OCI-LY7 (cell line): ENCODE data around the gene PCNX3. TPM values are rescaled to one million over a fixed set of nuclear protein-coding genes. Genes with fewer than 3 reads are reported as not detected.

Experiments
- BruUV-seq: library from RNA; stranded (reverse); fragments of 400-500 nt; replicated peaks from 2 replicates; lab custom pipeline; 2021; lab: Mats Ljungman, UMichigan
- CTCF ChIA-PET: fragments of 300-600 bp; sonication (Branson Sonifier 250); formaldehyde crosslinking; loops from one replicate; lab custom pipeline; 2022; ENCODE audit warnings: antibody characterized with exemption; ENCODE audit not compliant: unreplicated experiment; lab: Charles Lee
- POLR2A ChIA-PET: fragments of 300-600 bp; sonication (Branson Sonifier 250); formaldehyde crosslinking; loops from one replicate; lab custom pipeline; 2022; ENCODE audit warnings: antibody characterized with exemption; lab: Charles Lee
- DNase-seq: peaks from one replicate; pipeline ENCODE4 v3.0.0-alpha.2; 2015; ENCODE audit warnings: low spot score
- H2AFZ ChIP-seq: fragments of 200-600 bp; sonication (generic), shearing (Covaris generic); 2 replicates; pipeline ENCODE4 v1.6.1; 2014; ENCODE audit warnings: mild to moderate bottlenecking, antibody characterized with exemption, low read length, moderate library complexity
- H3K27ac ChIP-seq: fragments of 200-600 bp; sonication (generic); 2 replicates; pipeline ENCODE4 v1.5.1; 2014; ENCODE audit warnings: mixed run types, low read depth, mild to moderate bottlenecking, moderate library complexity, low read length, inconsistent platforms; ENCODE audit not compliant: poor library complexity, severe bottlenecking
- H3K36me3 ChIP-seq: fragments of 200-600 bp; sonication (generic); 2 replicates; pipeline ENCODE4 v1.6.1; 2014; ENCODE audit warnings: mild to moderate bottlenecking, antibody characterized with exemption, low read length, moderate library complexity, mixed read lengths; ENCODE audit not compliant: insufficient read depth
- H3K4me1 ChIP-seq: fragments of 200-600 bp; sonication (generic); 2 replicates; pipeline ENCODE4 v1.5.1; 2014; ENCODE audit warnings: mild to moderate bottlenecking, low read length; ENCODE audit not compliant: insufficient read depth, poor library complexity, severe bottlenecking
- H3K4me2 ChIP-seq: fragments of 200-600 bp; sonication (generic); 2 replicates; pipeline ENCODE4 v1.6.1; 2014; ENCODE audit warnings: mild to moderate bottlenecking, low read length
- H3K4me3 ChIP-seq: fragments of 200-600 bp; sonication (generic); 2 replicates; pipeline ENCODE4 v1.5.1; 2014; ENCODE audit warnings: mild to moderate bottlenecking, low read depth, low read length; ENCODE audit not compliant: poor library complexity, severe bottlenecking
- H3K79me2 ChIP-seq: fragments of 200-600 bp; sonication (generic); 2 replicates; pipeline ENCODE4 v1.6.1; 2016; ENCODE audit warnings: low read depth, mild to moderate bottlenecking, low read length, moderate library complexity, mixed read lengths; ENCODE audit not compliant: insufficient read depth
- H3K9me2 ChIP-seq: fragments of 200-600 bp; sonication (generic); 2 replicates; pipeline ENCODE4 v1.6.1; 2016; ENCODE audit warnings: mild to moderate bottlenecking, low read length, mixed read lengths; ENCODE audit not compliant: insufficient read depth
- H3K9me3 ChIP-seq: fragments of 200-600 bp; sonication (generic); 2 replicates; pipeline ENCODE4 v1.6.1; 2014; ENCODE audit warnings: mild to moderate bottlenecking, mixed run types, low read length, mixed read lengths
- H4K20me1 ChIP-seq: fragments of 200-600 bp; sonication (generic); 2 replicates; pipeline ENCODE4 v1.6.1; 2014; ENCODE audit warnings: mild to moderate bottlenecking, antibody characterized with exemption, low read length, moderate library complexity, mixed read lengths; ENCODE audit not compliant: insufficient read depth
- CTCF ChIP-seq: fragments of 200-600 bp; sonication (generic); conservative IDR thresholded peaks from 2 replicates; pipeline ENCODE4 v1.5.1; 2014; ENCODE audit warnings: mild to moderate bottlenecking, antibody characterized with exemption, low read length, moderate library complexity, mixed read lengths
- EZH2phosphoT487 ChIP-seq: fragments of 200-600 bp; sonication (generic); IDR thresholded peaks from 2 replicates; pipeline ENCODE4 v1.6.1; 2018; ENCODE audit warnings: low read depth, borderline replicate concordance, mild to moderate bottlenecking, mixed run types, antibody characterized with exemption, low read length, moderate library complexity, mixed read lengths
- intact Hi-C: fragments of 100-400 bp; cut with micrococcal nuclease; formaldehyde crosslinking; loops from one replicate; pipeline ENCODE4 v1.10.0; 2022; ENCODE audit not compliant: unreplicated experiment
- total RNA-seq, 2 experiments: library from RNA; depleted of rRNA in 1 of 2; stranded (reverse); fragments of >200 nt in 1 of 2; shearing (Covaris generic) in 1 of 2; gene quantifications; 2 replicates each; pipeline ENCODE4 v1.2.3, GENCODE V29; 2014 to 2022

PCNX3 gene
- total RNA-seq, 2 experiments from 2014 or later: 36.2 to 66.7 TPM

- no peak overlapping the region for H3K4me2 ChIP-seq
- no peak overlapping the region for H2AFZ ChIP-seq
- no peak for TF ChIP-seq CTCF
- TF ChIP-seq EZH2phosphoT487: no peak
- intact Hi-C loops: no loop called here
- H3K27ac ChIP-seq: no peak overlapping the region
- H4K20me1 ChIP-seq: no peaks in the 10 kb centered on the region
- no peaks in the 10 kb centered on the region for H3K9me3 ChIP-seq
- H3K4me1 ChIP-seq: peaks cover 30% of the 10 kb centered on the region
- peaks cover 4% of the 10 kb centered on the region; the same call in 1 of the 2 replicates for H3K79me2 ChIP-seq
- ChIA-PET POLR2A (no interaction called here), CTCF (no interaction called here)
- H3K36me3 ChIP-seq: peaks cover 73% of the 10 kb centered on the region
- no peak overlapping the region for H3K4me3 ChIP-seq
- BruUV-seq: no TSS peak
- DNase-seq: no peak
- H3K9me2 ChIP-seq: no peaks in the 10 kb centered on the region
Observed at GRCh38 chr11:65634905-65635731, 19.5 kb downstream of the PCNX3 start.

- CTCF ChIA-PET: no interaction called here
- intact Hi-C loops: no loop called here
Observed at GRCh38 chr11:65636108-65637031, 20.8 kb downstream of the PCNX3 start.

More at GRCh38 chr11:65636108-65637031, 20.8 kb downstream of the PCNX3 start:
- peaks cover 65% of the 10 kb centered on the region for H3K36me3 ChIP-seq
- no TSS peak for BruUV-seq
- no peak overlapping the region for H3K4me2 ChIP-seq
- peaks cover 15% of the 10 kb centered on the region; the same call in 1 of the 2 replicates for H3K79me2 ChIP-seq
- TF ChIP-seq EZH2phosphoT487 (no peak), CTCF (no peak)
- peaks cover 42% of the 10 kb centered on the region for H3K4me1 ChIP-seq
- H4K20me1 ChIP-seq: no peaks in the 10 kb centered on the region
- H3K9me3 ChIP-seq: no peaks in the 10 kb centered on the region
- no peak for DNase-seq
- H3K4me3 ChIP-seq: no peak overlapping the region
- POLR2A ChIA-PET: no interaction called here
- no peaks in the 10 kb centered on the region for H3K9me2 ChIP-seq
- H3K27ac ChIP-seq: peak overlapping the region; percentile 95
- no peak overlapping the region for H2AFZ ChIP-seq
